Cardiac muscle cell (in vitro differentiated cells and primary cell): Measurements from ENCODE around the gene ANP32E. TPM values are rescaled to one million over a fixed set of nuclear protein-coding genes. Genes with fewer than 3 reads are reported as not detected.

Experiments used
- DNase-seq, 2 donors: peaks; one replicate each; pipeline versions ENCODE4 v3.0.0 to v3.0.0-alpha.2; 2010 to 2017; ENCODE audit warnings: low read depth in 1 of 2, low spot score in 1 of 2
- H3K27ac ChIP-seq: fragments of 200-600 bp; sonication (generic); 2 replicates; pipeline ENCODE4 v1.5.1; 2016
- H3K27me3 ChIP-seq: fragments of 200-600 bp; sonication (generic); 2 replicates; pipeline ENCODE4 v1.6.0; 2016; ENCODE audit warnings: control low read depth
- H3K36me3 ChIP-seq: fragments of 200-600 bp; sonication (generic); 2 replicates; pipeline ENCODE4 v1.5.1; 2016; ENCODE audit warnings: control low read depth
- H3K4me1 ChIP-seq: fragments of 200-600 bp; sonication (generic); 2 replicates; pipeline ENCODE4 v1.8.1; 2017; ENCODE audit warnings: low read depth, mild to moderate bottlenecking, mixed run types
- H3K4me3 ChIP-seq: fragments of 200-600 bp; sonication (generic); 2 replicates; pipeline ENCODE4 v1.5.1; 2016; ENCODE audit warnings: mild to moderate bottlenecking
- H3K9me3 ChIP-seq: fragments of 200-600 bp; sonication (generic); 2 replicates; pipeline ENCODE4 v1.5.1; 2017; ENCODE audit warnings: low read depth, mild to moderate bottlenecking, control low read depth
- CTCF ChIP-seq: IDR thresholded peaks from 2 replicates; pipeline ENCODE4 v1.5.1; 2012; ENCODE audit warnings: low read depth, mild to moderate bottlenecking, low read length
- polyA plus RNA-seq: library from polyadenylated mRNA; unstranded; fragments of >200 nt; fragmentation: Nextera tagmentation; extraction: Ambion mirVana; gene quantifications from 2 replicates; pipeline ENCODE4 v1.2.1, GENCODE V29; 2016
- total RNA-seq: library from RNA; depleted of rRNA; stranded (reverse); fragments of >200 nt; gene quantifications from 2 replicates; pipeline ENCODE4 v1.2.3, GENCODE V29; 2016

The ANP32E gene
- total and polyA plus RNA-seq, 2 experiments from 2014 or later, result 36.8 to 38.5 TPM

DNA sequence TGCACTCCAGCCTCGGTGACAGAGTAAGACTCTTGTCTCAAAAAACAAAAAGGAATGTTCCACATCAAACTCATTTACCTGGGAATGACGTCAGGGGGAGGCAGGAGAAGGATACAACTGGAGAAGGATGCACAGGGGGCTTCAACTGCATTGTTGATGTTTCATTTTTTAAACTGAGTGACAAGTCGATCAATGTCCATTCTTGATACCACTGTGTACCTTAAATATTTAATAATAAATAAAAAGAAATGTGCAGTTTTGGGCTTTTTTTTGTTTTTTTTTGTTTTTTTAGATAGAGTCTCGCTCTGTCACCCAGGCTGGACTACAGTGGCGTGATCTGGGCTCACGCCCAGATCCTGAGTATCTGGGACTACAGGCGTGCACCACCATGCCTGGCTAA lies 50.4 kb downstream of the ANP32E start:
- no peaks in the 10 kb centered on the region for H3K4me1 ChIP-seq
- no peak overlapping the region for H3K4me3 ChIP-seq
- TF ChIP-seq CTCF, result no peak
- DNase-seq, result no peak
- H3K27ac ChIP-seq, result no peak overlapping the region
- H3K27me3 ChIP-seq, result no peaks in the 10 kb centered on the region
- no peaks in the 10 kb centered on the region for H3K9me3 ChIP-seq
- H3K36me3 ChIP-seq, result no peaks in the 10 kb centered on the region

DNA sequence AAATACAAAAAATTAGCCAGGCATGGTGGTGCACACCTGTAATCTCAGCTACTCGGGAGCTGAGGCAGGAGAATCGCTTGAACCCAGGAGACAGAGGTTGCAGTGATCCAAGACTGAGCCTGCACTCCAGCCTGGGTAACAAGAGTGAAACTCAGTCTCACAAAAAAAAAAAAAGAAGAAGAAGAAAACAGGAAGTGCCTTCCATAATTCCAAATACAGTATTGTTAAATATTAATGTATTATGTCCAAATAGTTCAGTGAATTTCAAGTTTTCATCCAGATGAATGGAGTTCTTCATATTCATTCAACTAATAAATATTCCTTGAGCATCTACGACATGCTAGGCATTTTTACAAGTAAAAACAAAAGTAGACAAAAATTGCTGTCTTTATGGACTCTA lies 52.9 kb downstream of the ANP32E start:
- no peak for TF ChIP-seq CTCF
- DNase-seq, result no peak
- Histone ChIP-seq H3K27ac (no peak overlapping the region), H3K36me3 (no peaks in the 10 kb centered on the region), H3K27me3 (no peaks in the 10 kb centered on the region), H3K4me3 (no peak overlapping the region), H3K4me1 (no peaks in the 10 kb centered on the region), H3K9me3 (no peaks in the 10 kb centered on the region)

GRCh38 chr1:150182247-150182646 lies 53.7 kb downstream of the ANP32E start:
- DNase-seq, result no peak
- no peaks in the 10 kb centered on the region for H3K27me3 ChIP-seq
- H3K36me3 ChIP-seq, result no peaks in the 10 kb centered on the region
- no peak overlapping the region for H3K27ac ChIP-seq
- no peak overlapping the region for H3K4me3 ChIP-seq
- no peak for TF ChIP-seq CTCF
- no peaks in the 10 kb centered on the region for H3K9me3 ChIP-seq
- H3K4me1 ChIP-seq, result no peaks in the 10 kb centered on the region

- H3K9me3 ChIP-seq, result no peaks in the 10 kb centered on the region
- no peak for TF ChIP-seq CTCF
- DNase-seq, result no peak
Measured at GRCh38 chr1:150180474-150180873, 55.4 kb downstream of the ANP32E start.

DNA sequence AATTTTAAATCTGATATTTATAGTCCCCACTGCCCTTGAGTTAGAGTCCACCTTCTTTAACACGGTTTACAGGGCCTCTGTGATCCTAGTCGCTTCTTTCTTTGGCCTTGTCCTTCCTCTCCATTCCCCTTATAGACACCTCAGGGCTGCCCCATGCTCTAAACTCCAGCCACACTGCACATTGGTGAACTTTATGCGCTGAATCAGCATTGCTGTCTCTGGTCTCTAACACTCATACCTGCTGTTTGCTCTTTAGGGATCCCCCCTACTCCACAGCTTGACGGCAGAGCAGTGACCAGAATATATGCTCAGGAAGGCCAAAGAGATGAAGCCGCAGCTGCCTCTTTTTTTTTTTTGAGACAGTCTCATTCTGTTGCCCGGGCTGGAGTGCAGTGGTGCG lies 56.0 kb downstream of the ANP32E start:
- no peak for DNase-seq
- H3K27ac ChIP-seq, result no peak overlapping the region
- H3K36me3 ChIP-seq, result no peaks in the 10 kb centered on the region
- no peak overlapping the region for H3K4me3 ChIP-seq
- no peaks in the 10 kb centered on the region for H3K27me3 ChIP-seq
- H3K4me1 ChIP-seq, result no peaks in the 10 kb centered on the region
- no peak for TF ChIP-seq CTCF
- H3K9me3 ChIP-seq, result no peaks in the 10 kb centered on the region

More at GRCh38 chr1:150180474-150180873, 55.4 kb downstream of the ANP32E start:
- no peaks in the 10 kb centered on the region for H3K27me3 ChIP-seq
- no peaks in the 10 kb centered on the region for H3K36me3 ChIP-seq
- H3K4me3 ChIP-seq, result no peak overlapping the region
- H3K4me1 ChIP-seq, result no peaks in the 10 kb centered on the region
- H3K27ac ChIP-seq, result no peak overlapping the region

DNA sequence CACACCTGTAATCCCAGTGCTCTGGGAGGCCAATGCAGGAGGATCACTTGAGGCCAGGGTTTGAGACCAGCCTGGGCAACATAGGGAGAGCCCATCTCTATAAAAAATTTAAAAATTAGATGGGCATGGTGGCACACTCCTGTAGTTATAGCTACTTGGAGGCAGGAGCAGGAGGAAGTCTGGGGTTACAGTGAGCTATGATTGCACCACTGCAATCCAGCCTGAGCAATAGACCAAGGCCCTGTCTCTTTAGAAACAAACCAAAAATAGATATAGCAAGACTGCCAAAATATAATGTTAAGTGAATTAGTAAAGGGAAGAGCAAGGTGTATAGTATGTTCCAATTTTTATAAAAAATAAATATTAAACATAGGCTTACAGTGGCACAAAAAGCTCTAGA lies 57.4 kb downstream of the ANP32E start:
- no peak for TF ChIP-seq CTCF
- no peaks in the 10 kb centered on the region for H3K36me3 ChIP-seq
- no peak overlapping the region for H3K27ac ChIP-seq
- H3K27me3 ChIP-seq, result no peaks in the 10 kb centered on the region
- no peaks in the 10 kb centered on the region for H3K4me1 ChIP-seq
- H3K9me3 ChIP-seq, result no peaks in the 10 kb centered on the region
- H3K4me3 ChIP-seq, result no peak overlapping the region
- DNase-seq, result no peak
